ENCODE data around the gene EEF1AKMT4.
A peak's percentile ranks its signal among the peaks of the same experiment; 100 is the strongest.

EEF1AKMT4 gene

DNA sequence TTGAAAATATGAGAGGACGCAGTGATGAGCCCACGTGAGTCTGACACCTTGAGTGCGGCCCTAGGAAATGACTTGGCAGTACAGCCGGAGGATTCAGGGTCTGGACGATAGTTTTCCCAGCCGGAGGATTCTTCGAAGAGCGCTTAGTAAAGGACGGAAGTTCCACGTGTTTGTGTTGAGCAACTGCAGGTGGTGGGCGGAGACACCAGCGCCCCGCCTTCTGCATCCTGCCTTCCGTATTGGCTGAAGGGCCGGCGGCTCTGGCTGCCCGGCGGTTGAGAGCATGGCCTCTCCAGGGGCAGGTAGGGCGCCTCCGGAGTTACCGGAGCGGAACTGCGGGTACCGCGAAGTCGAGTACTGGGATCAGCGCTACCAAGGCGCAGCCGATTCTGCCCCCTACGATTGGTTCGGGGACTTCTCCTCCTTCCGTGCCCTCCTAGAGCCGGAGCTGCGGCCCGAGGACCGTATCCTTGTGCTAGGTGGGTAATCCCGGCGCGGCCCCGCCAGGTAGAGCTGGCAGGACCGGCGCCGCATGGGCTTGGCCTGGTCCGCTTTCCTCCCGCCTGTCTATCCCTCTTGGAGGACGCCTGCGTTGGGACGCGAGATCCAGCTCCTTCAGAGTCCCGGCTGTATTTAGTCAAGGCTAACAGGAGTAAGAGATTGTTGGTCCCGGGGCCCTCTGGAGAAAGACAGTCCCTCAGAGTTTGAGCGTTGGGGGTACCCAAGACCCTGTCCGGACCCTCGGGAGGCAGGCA is at the start of gene EEF1AKMT4:
Gene EEF1AKMT4 (plus strand): TSS at position 261 of the 755 bp plus-strand sequence. CDS start 23 bp downstream, at position 284.
- peak; percentile 97 for DNase-seq (ENCODE audit: low read depth)

DNA sequence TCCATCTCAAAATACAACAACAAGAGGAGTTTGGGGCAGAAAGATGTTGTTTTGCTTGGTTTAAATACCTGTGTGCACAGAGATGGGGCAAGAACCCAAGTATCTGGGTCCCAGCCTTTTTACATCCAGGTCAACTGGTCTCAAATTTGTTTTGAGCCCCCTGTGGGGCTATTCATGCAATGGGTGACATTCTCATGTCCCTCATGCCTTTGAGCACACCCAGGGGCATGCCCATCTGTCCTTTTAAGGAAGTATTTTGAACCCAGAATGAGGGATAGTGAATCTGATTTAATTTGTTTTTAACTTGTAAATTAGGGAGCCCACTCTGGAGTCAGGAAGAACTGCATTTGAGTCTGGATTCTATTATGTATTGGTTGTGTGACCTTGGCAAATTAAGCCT is 48.6 kb upstream of the EEF1AKMT4 start:
- no peak for DNase-seq (ENCODE audit: low read depth)

DNA sequence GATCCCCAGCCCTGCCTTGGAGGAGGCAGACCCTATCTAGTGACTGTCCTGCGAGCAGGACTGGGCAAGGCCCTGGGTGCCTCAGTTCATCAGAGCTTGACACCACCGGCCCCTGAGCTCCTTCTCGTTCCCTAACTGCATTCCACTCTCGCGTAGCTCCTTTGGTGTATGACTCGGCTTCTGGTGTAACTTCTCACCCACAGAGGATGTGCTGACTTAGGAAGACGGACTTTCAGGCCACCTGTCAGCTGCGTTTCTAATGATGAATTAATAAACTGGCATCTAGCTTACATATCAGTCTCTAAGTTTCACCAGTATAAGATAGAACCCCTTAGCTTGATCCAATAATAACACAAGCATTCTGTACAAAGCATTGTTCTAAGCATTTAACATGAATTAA is 45.9 kb upstream of the EEF1AKMT4 start:
- no peak for DNase-seq (ENCODE audit: low read depth)

DNA sequence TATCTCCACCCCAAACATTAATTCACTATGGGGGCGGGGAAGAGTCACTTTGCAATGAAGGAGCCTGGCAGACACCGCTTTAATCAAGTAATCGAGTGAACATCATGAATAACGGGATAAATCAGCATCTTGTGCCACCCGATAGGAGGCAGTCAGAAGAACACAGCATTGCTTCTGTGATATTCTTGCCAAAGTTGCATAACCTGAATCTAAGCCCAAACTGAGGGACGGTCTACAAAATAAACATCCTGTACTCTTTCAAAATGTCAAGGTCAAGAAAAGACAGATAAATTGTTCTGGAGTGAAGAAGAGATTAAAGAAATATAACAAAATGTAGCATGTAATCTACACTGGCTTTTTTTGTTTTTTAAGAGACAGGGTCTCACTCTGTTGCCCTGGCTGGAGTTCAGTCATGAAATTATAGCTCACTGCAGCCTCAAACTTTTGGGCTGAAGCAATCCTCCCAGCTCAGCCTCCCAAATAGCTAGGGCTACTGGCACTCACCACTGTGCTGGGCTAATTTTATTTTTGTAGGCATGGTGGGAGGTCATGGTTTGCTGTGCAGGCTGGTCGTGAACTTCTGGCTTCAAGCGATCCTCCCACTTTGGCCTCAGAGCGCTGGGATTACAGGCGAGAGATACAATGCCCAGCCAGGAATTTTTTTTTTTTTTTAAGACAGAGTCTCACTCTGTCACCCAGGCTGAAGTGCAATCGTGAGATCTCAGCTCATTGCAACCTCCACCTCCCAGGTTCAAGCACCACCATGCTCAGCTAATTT is 40.1 kb upstream of the EEF1AKMT4 start:
- DNase-seq (ENCODE audit: low read depth): peak; percentile 40

GRCh38 chr3:184211297-184211696 is 38.2 kb upstream of the EEF1AKMT4 start:
- no peak for DNase-seq (ENCODE audit: low read depth)

GRCh38 chr3:184211718-184212117 is 37.8 kb upstream of the EEF1AKMT4 start:
- no peak for DNase-seq (ENCODE audit: low read depth)

GRCh38 chr3:184218814-184219213 is 30.7 kb upstream of the EEF1AKMT4 start:
- DNase-seq (ENCODE audit: low read depth): no peak

GRCh38 chr3:184222521-184222920 is 27.0 kb upstream of the EEF1AKMT4 start:
- DNase-seq (ENCODE audit: low read depth): no peak

- DNase-seq (ENCODE audit: low read depth): no peak
These were observed 25.5 kb upstream of the EEF1AKMT4 start for GRCh38 chr3:184223946-184224345.

DNA sequence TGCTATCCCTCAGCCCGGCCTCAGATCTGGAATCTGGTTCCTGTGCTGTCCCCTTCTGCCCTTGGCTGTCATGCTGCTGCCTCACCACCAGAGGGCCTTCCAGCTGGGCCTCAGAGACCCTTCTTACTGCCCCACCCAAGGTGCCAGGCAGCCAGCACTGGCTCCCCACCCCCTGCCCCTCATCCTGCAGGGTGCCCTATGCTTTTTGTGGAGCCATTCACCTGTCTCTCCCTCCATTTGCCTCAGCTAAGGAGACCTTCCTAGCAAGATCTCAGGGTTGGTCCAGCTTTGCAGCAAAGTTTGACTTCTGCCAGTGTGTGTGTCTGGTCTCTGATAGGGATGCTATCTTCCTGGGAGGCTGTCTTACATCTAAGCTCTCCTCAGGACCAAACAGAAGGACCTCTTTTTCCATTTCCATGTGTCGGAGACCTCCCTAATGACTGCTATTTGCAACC is 22.0 kb upstream of the EEF1AKMT4 start:
- DNase-seq (ENCODE audit: low read depth): no peak

- no peak for DNase-seq (ENCODE audit: low read depth)
These were observed 20.9 kb upstream of the EEF1AKMT4 start for GRCh38 chr3:184228376-184229137.

- no peak for DNase-seq (ENCODE audit: low read depth)
These were observed 19.9 kb upstream of the EEF1AKMT4 start, which contains the start of gene VWA5B2 for GRCh38 chr3:184229394-184230080. Gene VWA5B2, plus strand, starts transcription at chr3:184229585. Its CDS starts 944 bp downstream, at chr3:184230529.

DNA sequence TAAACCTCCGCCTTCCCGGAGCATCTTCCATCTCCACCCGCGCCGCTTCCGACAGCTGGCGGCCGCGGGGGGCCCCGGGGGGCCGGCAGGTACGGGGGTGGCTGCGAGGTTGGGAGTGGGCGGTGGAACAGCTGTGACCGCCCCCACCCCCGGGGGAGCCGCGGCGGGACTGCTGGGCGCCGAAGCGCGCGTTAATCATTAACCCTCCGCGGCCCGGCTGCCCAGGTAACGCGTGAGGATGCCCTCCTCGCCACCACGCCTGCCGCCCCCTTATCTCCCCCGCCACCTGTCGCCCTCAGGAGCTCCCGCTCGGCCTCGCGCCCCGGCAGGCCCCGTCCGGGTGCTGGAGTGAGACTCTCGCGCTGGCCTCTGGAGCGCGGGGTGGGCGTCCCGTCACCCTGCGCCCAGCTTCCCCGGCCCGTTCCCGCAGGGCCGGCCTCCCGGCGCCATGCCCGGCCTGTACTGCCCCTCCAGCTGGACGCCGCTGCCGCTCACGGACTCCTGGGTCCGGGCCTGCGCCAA is 19.3 kb upstream of the EEF1AKMT4 start:
- DNase-seq (ENCODE audit: low read depth): no peak

- no peak for DNase-seq (ENCODE audit: low read depth)
These were observed 18.6 kb upstream of the EEF1AKMT4 start for GRCh38 chr3:184230603-184231528.

- no peak for DNase-seq (ENCODE audit: low read depth)
These were observed 17.8 kb upstream of the EEF1AKMT4 start for GRCh38 chr3:184231671-184232070.

GRCh38 chr3:184233127-184233843 is 16.2 kb upstream of the EEF1AKMT4 start:
- DNase-seq (ENCODE audit: low read depth): no peak

GRCh38 chr3:184234224-184234623 is 15.2 kb upstream of the EEF1AKMT4 start:
- DNase-seq (ENCODE audit: low read depth): peak; percentile 38

- DNase-seq (ENCODE audit: low read depth): no peak
These were observed 14.6 kb upstream of the EEF1AKMT4 start for GRCh38 chr3:184234671-184235380.

Data from fibroblast of gingiva (primary cell).